Measurements from ENCODE around the gene DNAH1.

The DNAH1 gene

DNA sequence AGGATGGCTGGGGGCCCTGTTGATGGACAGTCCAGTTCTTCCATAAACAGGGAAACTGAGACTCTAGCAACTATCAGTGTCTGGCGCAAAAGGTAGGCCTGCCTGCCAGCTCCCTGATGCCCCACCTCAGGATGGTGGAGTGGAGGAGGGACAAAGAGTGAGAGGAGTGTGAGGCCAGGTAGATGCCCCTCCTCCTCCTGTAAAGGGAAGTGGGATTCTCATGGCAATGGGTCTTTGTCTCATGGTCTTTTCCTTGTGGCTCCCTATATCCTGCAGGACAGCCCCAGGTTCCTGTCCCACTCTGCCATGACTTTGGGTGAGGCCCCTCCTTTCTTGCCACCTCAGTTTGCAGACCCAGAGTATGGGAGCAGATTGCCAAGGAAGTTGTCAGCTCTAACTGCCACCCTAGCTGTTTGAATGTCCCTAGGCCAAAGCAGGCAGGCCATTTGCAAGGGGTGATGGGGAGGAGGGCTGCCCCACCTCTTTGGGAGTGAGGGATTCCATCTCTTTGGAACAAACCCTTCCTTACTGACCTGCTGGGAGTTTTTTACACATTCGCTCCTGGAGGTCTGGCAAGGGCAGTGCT is 2.8 kb upstream of the DNAH1 start:
- H3K4me3 Mint-ChIP-seq, result no peak overlapping the region

DNA sequence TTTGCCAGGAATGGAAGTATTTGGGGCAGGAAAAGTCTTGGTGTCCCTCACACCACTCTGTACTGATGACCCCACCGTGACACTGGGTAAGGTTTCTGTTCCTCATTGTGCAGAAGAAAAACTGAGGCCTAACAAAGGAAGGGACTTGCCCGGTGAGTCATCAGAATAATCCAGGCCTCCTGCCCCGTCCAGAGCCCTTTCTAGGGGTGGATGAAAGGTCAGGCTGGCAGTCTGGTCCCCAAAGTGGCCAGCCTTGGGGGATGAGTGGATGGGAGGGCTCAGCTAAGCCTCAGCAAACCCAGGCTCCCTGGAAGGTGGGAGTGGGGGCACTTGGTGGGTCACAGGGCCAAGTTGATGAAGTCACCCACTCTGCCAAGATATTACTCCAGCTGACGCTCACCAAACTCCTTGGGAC is 2.3 kb upstream of the DNAH1 start:
- no peak overlapping the region for H3K27ac Mint-ChIP-seq
- TF ChIP-seq, protein P1, sequence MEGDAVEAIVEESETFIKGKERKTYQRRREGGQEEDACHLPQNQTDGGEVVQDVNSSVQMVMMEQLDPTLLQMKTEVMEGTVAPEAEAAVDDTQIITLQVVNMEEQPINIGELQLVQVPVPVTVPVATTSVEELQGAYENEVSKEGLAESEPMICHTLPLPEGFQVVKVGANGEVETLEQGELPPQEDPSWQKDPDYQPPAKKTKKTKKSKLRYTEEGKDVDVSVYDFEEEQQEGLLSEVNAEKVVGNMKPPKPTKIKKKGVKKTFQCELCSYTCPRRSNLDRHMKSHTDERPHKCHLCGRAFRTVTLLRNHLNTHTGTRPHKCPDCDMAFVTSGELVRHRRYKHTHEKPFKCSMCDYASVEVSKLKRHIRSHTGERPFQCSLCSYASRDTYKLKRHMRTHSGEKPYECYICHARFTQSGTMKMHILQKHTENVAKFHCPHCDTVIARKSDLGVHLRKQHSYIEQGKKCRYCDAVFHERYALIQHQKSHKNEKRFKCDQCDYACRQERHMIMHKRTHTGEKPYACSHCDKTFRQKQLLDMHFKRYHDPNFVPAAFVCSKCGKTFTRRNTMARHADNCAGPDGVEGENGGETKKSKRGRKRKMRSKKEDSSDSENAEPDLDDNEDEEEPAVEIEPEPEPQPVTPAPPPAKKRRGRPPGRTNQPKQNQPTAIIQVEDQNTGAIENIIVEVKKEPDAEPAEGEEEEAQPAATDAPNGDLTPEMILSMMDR (IDR thresholded peaks at IDR 0.05; ENCODE audit: unreplicated experiment in 3 of 3), result no peak
- peaks cover 19% of the 10 kb centered on the region for H3K4me1 Mint-ChIP-seq
- H3K36me3 Mint-ChIP-seq (ENCODE audit: low read depth), result peaks cover 7% of the 10 kb centered on the region
- no peaks in the 10 kb centered on the region for H3K9me3 Mint-ChIP-seq
- H3K4me3 Mint-ChIP-seq, result no peak overlapping the region
- peaks cover 21% of the 10 kb centered on the region for H3K27me3 Mint-ChIP-seq (ENCODE audit: low read depth)

More for the DNA sequence above, 2.8 kb upstream of the DNAH1 start:
- TF ChIP-seq, protein P1 (IDR thresholded peaks at IDR 0.05; ENCODE audit: unreplicated experiment in 3 of 3), result no peak
- peaks cover 17% of the 10 kb centered on the region for H3K4me1 Mint-ChIP-seq
- no peak overlapping the region for H3K27ac Mint-ChIP-seq
- H3K27me3 Mint-ChIP-seq (ENCODE audit: low read depth), result peaks cover 18% of the 10 kb centered on the region
- peaks cover 7% of the 10 kb centered on the region for H3K36me3 Mint-ChIP-seq (ENCODE audit: low read depth)
- no peaks in the 10 kb centered on the region for H3K9me3 Mint-ChIP-seq

DNA sequence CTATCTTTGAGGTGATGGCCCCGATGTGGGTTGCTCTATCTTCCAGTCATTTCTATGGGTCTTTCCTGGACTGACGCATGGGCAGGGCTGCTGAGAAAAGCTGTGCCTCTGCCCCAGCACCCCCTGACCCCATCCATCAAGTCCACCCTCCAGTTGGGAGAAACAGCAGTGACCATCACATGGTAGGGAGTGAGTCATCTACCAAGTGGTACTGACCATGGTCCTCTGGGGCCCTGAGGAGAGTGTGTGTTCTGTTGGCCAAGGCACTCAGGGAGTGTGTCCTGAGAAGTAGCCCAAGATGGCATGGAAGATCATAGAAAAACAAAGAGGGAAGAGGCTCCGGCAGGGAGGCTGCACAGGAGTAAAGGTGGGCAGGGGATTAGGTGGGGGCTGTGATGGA is 1.6 kb upstream of the DNAH1 start:
- Mint-ChIP-seq H3K4me1 (peaks cover 19% of the 10 kb centered on the region), H3K27ac (no peak overlapping the region), H3K9me3 (no peaks in the 10 kb centered on the region), H3K27me3 (ENCODE audit: low read depth) (peaks cover 17% of the 10 kb centered on the region), H3K4me3 (no peak overlapping the region), H3K36me3 (ENCODE audit: low read depth) (peaks cover 7% of the 10 kb centered on the region)
- TF ChIP-seq, protein P1 (IDR thresholded peaks at IDR 0.05; ENCODE audit: unreplicated experiment in 3 of 3), result no peak

DNA sequence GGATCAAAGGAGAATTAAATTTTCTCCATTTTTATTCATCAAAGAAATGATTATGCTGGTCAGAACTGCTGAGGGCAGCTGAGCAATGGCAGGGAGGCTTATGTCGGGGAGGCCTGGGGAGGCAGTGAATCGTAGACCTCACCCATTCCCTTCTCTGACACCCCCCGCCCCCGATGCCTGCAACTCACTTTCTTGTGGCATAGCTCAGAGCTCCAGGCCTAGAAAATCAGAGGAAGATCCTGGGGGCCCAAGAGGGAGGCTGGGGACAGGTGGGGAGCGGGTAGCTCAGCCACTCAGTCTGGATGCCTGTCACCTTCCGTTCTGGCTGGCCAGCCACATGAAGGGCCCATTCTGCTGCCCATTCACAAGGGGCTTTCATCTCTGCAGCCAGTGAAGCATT is 1.1 kb upstream of the DNAH1 start:
- H3K27ac Mint-ChIP-seq, result no peak overlapping the region
- no peak overlapping the region for H3K4me3 Mint-ChIP-seq
- peaks cover 4% of the 10 kb centered on the region for H3K36me3 Mint-ChIP-seq (ENCODE audit: low read depth)
- no peaks in the 10 kb centered on the region for H3K9me3 Mint-ChIP-seq
- peaks cover 16% of the 10 kb centered on the region for H3K4me1 Mint-ChIP-seq
- TF ChIP-seq, protein P1 (IDR thresholded peaks at IDR 0.05; ENCODE audit: unreplicated experiment in 3 of 3), result no peak
- H3K27me3 Mint-ChIP-seq (ENCODE audit: low read depth), result peaks cover 14% of the 10 kb centered on the region

DNA sequence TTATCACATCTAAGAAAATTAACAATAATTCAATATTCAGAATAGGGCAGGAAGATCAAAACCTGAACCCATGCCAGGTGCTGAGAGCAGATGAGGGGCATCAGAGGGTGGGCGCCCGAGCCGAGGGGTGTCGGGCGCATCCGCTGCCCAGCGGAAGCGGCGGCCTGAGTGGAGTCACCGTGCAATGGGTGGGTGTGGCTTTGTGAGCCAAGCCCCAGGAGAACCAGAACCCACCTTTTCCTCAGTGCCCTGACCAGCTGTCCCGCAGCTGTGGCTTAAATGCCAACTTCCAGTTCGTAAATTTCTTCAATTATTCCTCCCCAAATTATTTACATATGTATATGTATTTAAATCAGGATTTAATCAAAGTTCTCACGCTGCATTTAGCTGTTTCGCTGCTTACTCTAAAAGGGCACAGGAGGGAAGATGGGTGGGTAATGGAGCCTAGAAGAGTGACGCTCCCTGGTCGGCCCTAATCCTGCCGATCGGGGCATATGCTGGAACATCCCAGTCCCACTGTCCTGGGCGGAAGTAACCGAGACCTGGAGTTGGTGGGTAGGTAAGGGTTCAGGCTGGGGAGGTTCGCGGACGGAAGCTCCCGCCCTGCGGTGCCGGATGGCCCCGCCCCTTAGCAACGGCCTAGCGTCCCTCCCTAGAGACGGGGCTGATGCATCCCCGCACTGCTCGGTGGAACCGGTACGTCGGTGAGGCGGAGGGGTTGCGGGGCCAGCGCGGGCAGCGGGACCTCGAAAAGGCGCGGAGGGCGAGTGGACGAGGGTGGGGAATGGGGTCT is 1.3 kb downstream of the DNAH1 start:
- H3K9me3 Mint-ChIP-seq, result no peaks in the 10 kb centered on the region
- TF ChIP-seq, protein P1 (IDR thresholded peaks at IDR 0.05; ENCODE audit: unreplicated experiment in 3 of 3), result no peak
- H3K27ac Mint-ChIP-seq, result no peak overlapping the region
- H3K36me3 Mint-ChIP-seq (ENCODE audit: low read depth), result peaks cover 3% of the 10 kb centered on the region
- H3K4me3 Mint-ChIP-seq, result peak overlapping the region; percentile 80
- peaks cover 15% of the 10 kb centered on the region for H3K4me1 Mint-ChIP-seq
- H3K27me3 Mint-ChIP-seq (ENCODE audit: low read depth), result peaks cover 14% of the 10 kb centered on the region

Measured in nephron (organoid).